OCI-LY3 (cell line): ENCODE data around the gene PI16.

Source experiments
- H2AFZ ChIP-seq: fragments of 200-600, 300-600 bp; shearing (Covaris generic); 2 replicates; pipeline ENCODE4 v1.6.0; 2014; ENCODE audit warnings: antibody characterized with exemption, low read depth, low read length
- H3K27ac ChIP-seq: fragments of 200-600, 300-600 bp; sonication (generic); 2 replicates; pipeline ENCODE4 v1.5.1; 2014; ENCODE audit warnings: mild to moderate bottlenecking, low read length, moderate library complexity, mixed read lengths
- H3K27me3 ChIP-seq: fragments of 200-600, 300-600 bp; sonication (generic); 2 replicates; pipeline ENCODE4 v1.6.1; 2014; ENCODE audit warnings: low read depth, low read length, mixed read lengths
- H3K36me3 ChIP-seq: fragments of 200-600, 300-600 bp; sonication (generic); replicated peaks from 2 replicates; pipeline ENCODE3; 2014; ENCODE audit warnings: low read depth, low read length, mixed read lengths
- H3K4me1 ChIP-seq: fragments of 300-600, 200-600 bp; sonication (generic); 2 replicates; pipeline ENCODE4 v1.6.1; 2014; ENCODE audit warnings: low read length, mixed read lengths
- H3K4me2 ChIP-seq: fragments of 200-600, 300-600 bp; sonication (generic); 2 replicates; pipeline ENCODE4 v1.6.1; 2014; ENCODE audit warnings: low read length, mixed read lengths
- H3K4me3 ChIP-seq: fragments of 300-600, 200-600 bp; sonication (generic); 2 replicates; pipeline ENCODE4 v1.5.1; 2014; ENCODE audit warnings: antibody characterized with exemption, mild to moderate bottlenecking, low read length, moderate library complexity
- H3K79me2 ChIP-seq: fragments of 300-600, 200-600 bp; shearing (Covaris generic); 2 replicates; pipeline ENCODE4 v1.6.1; 2014; ENCODE audit warnings: mild to moderate bottlenecking, low read length, mixed read lengths
- H3K9ac ChIP-seq: fragments of 300-600, 200-600 bp; shearing (Covaris generic); 2 replicates; pipeline ENCODE4 v1.6.0; 2014; ENCODE audit warnings: mild to moderate bottlenecking, low read length, moderate library complexity
- H3K9me3 ChIP-seq: fragments of 200-600, 300-600 bp; shearing (Covaris generic); 2 replicates; pipeline ENCODE4 v1.6.1; 2014; ENCODE audit warnings: low read length, mixed read lengths; ENCODE audit not compliant: insufficient read depth
- H4K20me1 ChIP-seq: fragments of 200-600, 300-600 bp; sonication (generic); 2 replicates; pipeline ENCODE4 v1.6.1; 2016; ENCODE audit warnings: low read length, mixed read lengths; ENCODE audit not compliant: insufficient read depth
- CTCF ChIP-seq: fragments of 200-600, 300-600 bp; sonication (generic); IDR thresholded peaks from 2 replicates; pipeline ENCODE4 v1.5.1; 2014; ENCODE audit warnings: antibody characterized with exemption, low read length, low read depth
- EZH2phosphoT487 ChIP-seq: fragments of 200-600 bp; shearing (Covaris generic); IDR thresholded peaks from 2 replicates; pipeline ENCODE4 v1.6.1; 2018; ENCODE audit warnings: antibody characterized with exemption, mixed run types, low read depth

Gene PI16

GRCh38 chr6:37007340-37008043, 53.0 kb downstream of the PI16 start:
- Histone ChIP-seq H2AFZ (no peak overlapping the region), H3K9ac (peak overlapping the region; percentile 99), H3K27ac (peak overlapping the region; percentile 95), H3K4me1 (peaks cover 39% of the 10 kb centered on the region), H3K27me3 (no peaks in the 10 kb centered on the region), H3K9me3 (no peaks in the 10 kb centered on the region), H3K4me3 (peak overlapping the region; percentile 86), H4K20me1 (peaks cover 42% of the 10 kb centered on the region), H3K36me3 (peaks cover 49% of the 10 kb centered on the region), H3K4me2 (peak overlapping the region; percentile 99), H3K79me2 (peaks cover 66% of the 10 kb centered on the region)
- TF ChIP-seq CTCF (no peak), EZH2phosphoT487 (no peak)

- peaks cover 66% of the 10 kb centered on the region for H3K79me2 ChIP-seq
- TF ChIP-seq CTCF (no peak), EZH2phosphoT487 (no peak)
These were observed 54.2 kb downstream of the PI16 start for GRCh38 chr6:37008484-37009465.

GRCh38 chr6:37010402-37010892, 55.9 kb downstream of the PI16 start:
- H3K27me3 ChIP-seq, result no peaks in the 10 kb centered on the region
- H3K4me3 ChIP-seq, result no peak overlapping the region
- no peak overlapping the region for H3K9ac ChIP-seq
- H3K4me2 ChIP-seq, result no peak overlapping the region
- H3K9me3 ChIP-seq, result no peaks in the 10 kb centered on the region
- no peak overlapping the region for H2AFZ ChIP-seq
- H3K79me2 ChIP-seq, result peaks cover 62% of the 10 kb centered on the region
- H3K36me3 ChIP-seq, result peaks cover 75% of the 10 kb centered on the region
- no peak for TF ChIP-seq EZH2phosphoT487
- TF ChIP-seq CTCF, result no peak
- H3K4me1 ChIP-seq, result peaks cover 21% of the 10 kb centered on the region
- no peak overlapping the region for H3K27ac ChIP-seq
- peaks cover 42% of the 10 kb centered on the region for H4K20me1 ChIP-seq

More at GRCh38 chr6:37008484-37009465, 54.2 kb downstream of the PI16 start:
- H3K36me3 ChIP-seq, result peaks cover 58% of the 10 kb centered on the region
- peak overlapping the region; percentile 99 for H3K4me2 ChIP-seq
- H2AFZ ChIP-seq, result no peak overlapping the region
- peaks cover 37% of the 10 kb centered on the region for H3K4me1 ChIP-seq
- H3K27me3 ChIP-seq, result no peaks in the 10 kb centered on the region
- H3K4me3 ChIP-seq, result peak overlapping the region; percentile 86
- H3K9ac ChIP-seq, result peak overlapping the region; percentile 99
- H4K20me1 ChIP-seq, result peaks cover 42% of the 10 kb centered on the region
- no peaks in the 10 kb centered on the region for H3K9me3 ChIP-seq
- H3K27ac ChIP-seq, result peak overlapping the region; percentile 95
